GM06990 (cell line): ENCODE measurements around the gene PAEP.
"Not testable (repeated sequence)": the region's sequence is repeated elsewhere in the genome, so short reads cannot be mapped to it uniquely, and the experiment has no call there.

Experiments used
- DNase-seq: peaks from one replicate; pipeline ENCODE4 v3.0.0-alpha.2; 2011; ENCODE audit not compliant: insufficient read length; ENCODE audit errors: extremely low read depth
- H3K27me3 ChIP-seq: replicated peaks from 2 replicates; pipeline ENCODE4 v1.6.0; 2011; ENCODE audit warnings: low read length; ENCODE audit not compliant: control insufficient read depth, insufficient read depth
- H3K36me3 ChIP-seq: 2 replicates; pipeline ENCODE4 v1.5.1; 2011; ENCODE audit warnings: low read length; ENCODE audit not compliant: control insufficient read depth, insufficient read depth
- H3K4me3 ChIP-seq: replicated peaks from 2 replicates; pipeline ENCODE4 v1.5.1; 2011; ENCODE audit warnings: low read depth, mild to moderate bottlenecking, control low read depth, low read length
- TF ChIP-seq, protein P1 (sequence below): IDR thresholded peaks from 2 replicates; pipeline ENCODE4 v1.5.1; 2011; ENCODE audit warnings: low read length, control low read depth, mild to moderate bottlenecking, inconsistent platforms; ENCODE audit not compliant: insufficient read depth, poor library complexity, severe bottlenecking

PAEP gene

DNA sequence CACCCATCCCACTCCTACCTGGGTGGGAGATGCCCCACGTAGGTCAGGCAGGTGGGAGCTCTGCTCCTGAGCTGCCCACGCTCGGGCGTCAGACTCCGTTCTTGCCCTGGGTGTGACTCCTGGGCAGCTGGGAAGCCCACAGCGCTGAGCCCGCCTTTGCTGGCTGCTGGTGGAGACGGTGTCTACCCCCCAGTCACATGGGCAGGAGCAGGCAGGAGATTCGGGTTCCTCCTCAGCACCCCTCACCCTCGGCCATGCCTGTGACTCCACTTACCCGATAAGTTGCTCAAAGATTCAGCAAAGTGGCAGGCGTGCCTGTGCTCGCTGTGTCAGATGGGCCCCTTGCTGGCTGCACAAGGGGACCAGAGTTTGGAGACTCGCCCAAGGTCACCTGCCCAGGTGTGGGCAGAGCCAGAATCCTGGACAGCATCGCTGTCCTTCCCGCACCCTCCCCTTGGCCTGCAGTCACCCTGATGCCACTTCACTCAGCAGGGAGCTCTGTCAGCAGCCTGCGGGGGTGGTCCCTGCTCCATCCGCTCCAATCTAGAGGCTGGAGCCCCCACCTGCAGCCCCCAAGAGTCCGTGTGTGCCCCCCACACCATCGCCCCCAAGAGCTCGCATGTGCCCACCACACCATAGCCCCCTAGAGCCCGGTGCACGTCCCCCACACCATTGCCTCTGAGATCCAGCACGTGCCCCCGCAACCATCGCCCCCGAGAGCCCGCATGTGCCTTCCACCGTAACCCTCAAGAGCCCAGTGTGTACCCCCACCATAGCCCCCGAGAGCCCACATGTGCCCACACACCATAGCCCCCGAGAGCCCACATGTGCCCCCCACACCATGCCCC, 36.1 kb upstream of the PAEP start:
- no peak overlapping the region for H3K4me3 ChIP-seq
- no peaks in the 10 kb centered on the region for H3K36me3 ChIP-seq
- no peak for DNase-seq
- H3K27me3 ChIP-seq, result no peaks in the 10 kb centered on the region
- TF ChIP-seq, protein P1, sequence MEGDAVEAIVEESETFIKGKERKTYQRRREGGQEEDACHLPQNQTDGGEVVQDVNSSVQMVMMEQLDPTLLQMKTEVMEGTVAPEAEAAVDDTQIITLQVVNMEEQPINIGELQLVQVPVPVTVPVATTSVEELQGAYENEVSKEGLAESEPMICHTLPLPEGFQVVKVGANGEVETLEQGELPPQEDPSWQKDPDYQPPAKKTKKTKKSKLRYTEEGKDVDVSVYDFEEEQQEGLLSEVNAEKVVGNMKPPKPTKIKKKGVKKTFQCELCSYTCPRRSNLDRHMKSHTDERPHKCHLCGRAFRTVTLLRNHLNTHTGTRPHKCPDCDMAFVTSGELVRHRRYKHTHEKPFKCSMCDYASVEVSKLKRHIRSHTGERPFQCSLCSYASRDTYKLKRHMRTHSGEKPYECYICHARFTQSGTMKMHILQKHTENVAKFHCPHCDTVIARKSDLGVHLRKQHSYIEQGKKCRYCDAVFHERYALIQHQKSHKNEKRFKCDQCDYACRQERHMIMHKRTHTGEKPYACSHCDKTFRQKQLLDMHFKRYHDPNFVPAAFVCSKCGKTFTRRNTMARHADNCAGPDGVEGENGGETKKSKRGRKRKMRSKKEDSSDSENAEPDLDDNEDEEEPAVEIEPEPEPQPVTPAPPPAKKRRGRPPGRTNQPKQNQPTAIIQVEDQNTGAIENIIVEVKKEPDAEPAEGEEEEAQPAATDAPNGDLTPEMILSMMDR, result no peak

DNA sequence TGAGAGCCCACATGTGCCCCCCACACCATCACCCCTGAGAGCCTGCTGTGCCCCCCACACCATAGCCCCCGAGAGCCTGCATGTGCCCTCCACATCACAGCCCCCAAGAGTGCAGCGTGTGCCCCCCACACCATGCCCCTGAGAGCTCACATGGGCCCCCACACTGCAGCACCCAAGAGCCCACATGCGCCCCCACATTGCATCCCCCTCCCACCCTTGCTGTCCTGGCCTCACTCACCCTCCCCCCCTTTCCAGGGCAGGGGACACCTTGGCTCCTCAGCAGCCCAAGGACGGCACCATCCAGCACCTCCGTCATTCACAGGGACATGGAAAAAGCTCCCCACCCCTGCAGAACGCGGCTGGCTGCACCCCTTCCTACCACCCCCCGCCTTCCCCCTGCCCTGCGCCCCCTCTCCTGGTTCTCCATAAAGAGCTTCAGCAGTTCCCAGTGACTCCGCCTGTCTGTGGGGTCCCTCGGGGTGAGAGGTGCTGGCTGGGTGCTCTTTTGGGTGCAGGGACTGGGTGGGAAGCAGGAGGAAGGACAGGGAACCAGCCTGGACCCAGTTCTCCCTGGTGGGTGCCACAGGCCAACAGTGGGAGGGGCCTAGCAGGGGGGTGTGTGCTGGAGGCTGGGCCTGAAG, 35.3 kb upstream of the PAEP start:
- Histone ChIP-seq H3K36me3 (no peaks in the 10 kb centered on the region), H3K27me3 (no peaks in the 10 kb centered on the region), H3K4me3 (no peak overlapping the region)
- DNase-seq, result no peak
- TF ChIP-seq, protein P1, result no peak

DNA sequence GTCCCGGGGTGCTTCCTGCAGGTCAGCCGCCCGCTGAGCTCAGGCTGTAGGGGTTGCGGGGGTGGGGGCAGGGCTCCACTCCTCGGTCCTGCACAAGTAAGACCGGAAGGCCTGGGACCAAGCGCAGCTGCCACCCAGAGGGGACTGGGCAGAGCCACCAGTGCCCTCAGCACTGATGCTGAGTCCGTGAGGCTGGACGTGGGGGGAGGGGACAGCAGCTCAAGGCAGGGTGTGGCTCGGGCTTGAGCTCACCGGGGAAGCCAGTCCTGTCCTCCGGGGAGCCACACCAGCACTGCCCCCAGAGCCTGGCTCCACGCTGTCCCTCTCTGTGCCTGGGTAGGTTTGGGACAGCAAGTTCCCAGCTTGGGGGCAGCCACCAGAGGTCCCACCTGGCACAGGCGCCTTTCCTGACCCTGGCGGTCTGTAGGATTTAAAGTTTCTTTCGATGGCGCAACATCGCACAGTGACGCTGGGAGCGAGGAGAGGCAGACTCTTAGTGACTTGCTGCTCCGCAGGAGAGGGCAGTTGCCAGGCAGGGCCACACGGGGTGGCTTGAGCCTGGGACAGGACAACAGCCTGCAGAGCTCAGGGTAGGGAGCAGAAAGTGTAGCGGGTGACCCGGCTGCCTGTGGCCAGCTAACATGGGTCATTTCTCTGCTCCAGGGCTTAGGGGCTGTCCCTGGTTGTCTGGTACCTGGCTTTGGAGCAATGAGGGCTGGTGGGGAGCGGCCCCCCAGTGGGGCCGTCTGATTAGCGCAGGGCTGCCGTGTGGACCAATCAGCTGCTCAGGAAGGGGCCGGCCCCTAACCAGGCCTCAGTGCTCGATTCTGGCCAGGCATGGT, 34.6 kb upstream of the PAEP start:
- DNase-seq, result no peak
- TF ChIP-seq, protein P1, result no peak
- no peaks in the 10 kb centered on the region for H3K36me3 ChIP-seq
- no peak overlapping the region for H3K4me3 ChIP-seq
- no peaks in the 10 kb centered on the region for H3K27me3 ChIP-seq

DNA sequence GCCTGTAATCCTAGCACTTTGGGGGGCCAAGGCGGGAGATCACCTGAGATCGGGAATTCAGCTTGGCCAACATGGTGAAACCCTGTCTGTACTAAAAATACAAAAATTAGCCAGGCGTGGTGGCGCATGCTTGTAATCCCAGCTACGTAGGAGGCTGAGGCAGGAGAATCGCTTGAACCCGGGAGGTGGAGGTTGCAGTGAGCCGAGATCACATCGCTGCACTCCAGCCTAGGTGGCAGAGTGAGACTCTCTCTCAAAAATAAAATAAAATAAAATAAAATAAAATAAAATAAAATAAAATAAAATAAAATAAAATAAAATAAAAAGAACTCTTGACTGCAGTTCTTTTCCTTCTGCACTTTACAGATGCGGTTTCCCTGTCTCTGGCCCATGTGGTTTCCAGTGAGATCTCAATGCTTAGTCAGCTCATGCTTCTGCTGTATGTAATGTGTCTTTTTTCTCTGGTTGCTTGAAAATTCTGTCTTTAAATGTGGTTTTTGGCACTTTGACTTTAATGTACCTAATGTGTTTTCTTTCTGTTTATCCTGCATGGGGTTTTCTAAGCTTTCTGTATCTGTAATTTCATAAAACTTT, 32.6 kb upstream of the PAEP start:
- DNase-seq, H3K4me3 ChIP-seq, H3K27me3 ChIP-seq, H3K36me3 ChIP-seq: not testable (repeated sequence)

DNA sequence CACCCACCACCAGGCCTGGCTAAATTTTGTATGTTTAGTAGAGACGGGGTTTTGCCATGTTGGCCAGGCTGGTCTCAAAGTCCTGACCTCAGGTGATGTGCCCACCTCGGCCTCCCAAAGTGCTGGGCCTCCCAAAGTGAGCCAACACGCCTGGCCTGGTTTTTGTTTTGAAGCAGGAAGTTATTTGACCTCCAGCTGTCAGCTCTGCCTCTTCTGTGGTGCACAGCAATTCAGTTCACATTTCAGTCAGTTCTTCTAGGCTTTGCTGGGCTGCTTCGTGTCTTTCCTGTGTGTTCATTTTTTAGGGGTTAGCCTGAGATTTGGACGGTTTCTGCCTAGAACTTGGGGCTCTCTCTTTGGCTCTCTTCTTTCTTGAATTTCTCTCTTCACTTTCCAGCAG, 31.4 kb upstream of the PAEP start:
- Histone ChIP-seq H3K27me3 (no peaks in the 10 kb centered on the region), H3K36me3 (no peaks in the 10 kb centered on the region), H3K4me3 (no peak overlapping the region)
- TF ChIP-seq, protein P1, result no peak
- no peak for DNase-seq
